Measurements from ENCODE around the gene MUC22. TPM values are rescaled to one million over a fixed set of nuclear protein-coding genes. Genes with fewer than 3 reads are reported as not detected.

MUC22 gene
- total and polyA plus RNA-seq, 4 donors = 0.02 to 0.11 (median 0.05) TPM

DNA sequence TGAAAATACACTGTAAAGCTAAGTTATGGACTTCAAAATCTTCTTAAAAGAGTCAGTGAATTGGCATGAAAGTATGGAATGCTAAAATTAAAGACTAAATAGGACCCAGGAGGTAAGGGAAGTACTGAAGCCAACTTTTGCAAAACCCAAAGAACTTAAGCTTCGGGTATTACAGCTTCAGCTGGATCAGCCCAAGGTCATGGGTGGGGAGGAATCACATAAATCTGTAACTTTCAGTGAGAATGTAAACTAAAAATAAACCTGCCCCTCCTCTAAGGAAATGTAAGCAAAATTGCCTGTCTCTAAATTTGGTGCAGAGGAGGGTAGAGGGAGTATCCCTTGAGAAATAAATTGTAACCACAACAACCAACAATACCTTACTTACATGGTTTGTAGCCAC is 31.1 kb upstream of the MUC22 start:
- WGBS, 2 donors = 55 to 76% methylated on average over 1 of the region's 1 CpG
- DNase-seq = no peak
- H3K27me3 ChIP-seq (ENCODE audit: control insufficient read depth in 3 of 3, insufficient read depth in 3 of 3, low read length in 2 of 3) = peaks cover 0 to 2% (median 0%) of the 10 kb centered on the region in 3 donors
- peaks cover 0 to 11% (median 2%) of the 10 kb centered on the region in 5 donors for H3K4me1 ChIP-seq (ENCODE audit: control insufficient read depth in 5 of 5, insufficient read depth in 5 of 5, low read length in 5 of 5)
- H3K9ac ChIP-seq (ENCODE audit: insufficient read depth in 1 of 2, low read length in 2 of 2) = no peak overlapping the region
- no peak for ATAC-seq (ENCODE audit: insufficient read depth, low FRiP score)
- no peaks in the 10 kb centered on the region for H3K9me3 ChIP-seq (ENCODE audit: control insufficient read depth in 4 of 4, insufficient read depth in 3 of 4, low read length in 3 of 4)
- no peak overlapping the region for H3K4me3 ChIP-seq
- TF ChIP-seq, protein P1, sequence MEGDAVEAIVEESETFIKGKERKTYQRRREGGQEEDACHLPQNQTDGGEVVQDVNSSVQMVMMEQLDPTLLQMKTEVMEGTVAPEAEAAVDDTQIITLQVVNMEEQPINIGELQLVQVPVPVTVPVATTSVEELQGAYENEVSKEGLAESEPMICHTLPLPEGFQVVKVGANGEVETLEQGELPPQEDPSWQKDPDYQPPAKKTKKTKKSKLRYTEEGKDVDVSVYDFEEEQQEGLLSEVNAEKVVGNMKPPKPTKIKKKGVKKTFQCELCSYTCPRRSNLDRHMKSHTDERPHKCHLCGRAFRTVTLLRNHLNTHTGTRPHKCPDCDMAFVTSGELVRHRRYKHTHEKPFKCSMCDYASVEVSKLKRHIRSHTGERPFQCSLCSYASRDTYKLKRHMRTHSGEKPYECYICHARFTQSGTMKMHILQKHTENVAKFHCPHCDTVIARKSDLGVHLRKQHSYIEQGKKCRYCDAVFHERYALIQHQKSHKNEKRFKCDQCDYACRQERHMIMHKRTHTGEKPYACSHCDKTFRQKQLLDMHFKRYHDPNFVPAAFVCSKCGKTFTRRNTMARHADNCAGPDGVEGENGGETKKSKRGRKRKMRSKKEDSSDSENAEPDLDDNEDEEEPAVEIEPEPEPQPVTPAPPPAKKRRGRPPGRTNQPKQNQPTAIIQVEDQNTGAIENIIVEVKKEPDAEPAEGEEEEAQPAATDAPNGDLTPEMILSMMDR (IDR thresholded peaks at IDR 0.05; ENCODE audit: control extremely low read depth, extremely low read depth) = no peak
- no peaks in the 10 kb centered on the region for H3K36me3 ChIP-seq (ENCODE audit: control insufficient read depth in 4 of 4, insufficient read depth in 4 of 4, low read length in 4 of 4)
- H3K27ac ChIP-seq (ENCODE audit: low read depth in 1 of 2, low read length in 1 of 2) = no peak overlapping the region

DNA sequence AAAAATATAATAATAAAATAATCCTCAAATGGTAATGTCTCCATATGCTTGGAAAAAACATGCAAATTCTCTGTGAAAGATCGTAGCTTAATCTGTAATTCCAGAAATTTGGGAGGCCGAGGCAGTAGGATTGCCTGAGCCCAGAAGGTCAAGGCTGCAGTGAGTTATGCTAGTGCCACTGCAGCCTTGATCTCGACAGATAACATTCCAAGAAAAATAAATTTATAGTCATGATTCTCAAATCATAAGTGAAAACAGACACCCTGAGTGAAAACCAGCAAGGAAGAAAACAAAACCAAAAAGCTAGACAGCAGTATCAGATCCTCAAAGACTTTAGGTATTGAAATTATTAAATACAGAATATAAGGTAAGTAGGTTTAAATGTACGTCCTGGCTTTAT is 30.6 kb upstream of the MUC22 start:
- H3K9me3 ChIP-seq (ENCODE audit: control insufficient read depth in 4 of 4, insufficient read depth in 3 of 4, low read length in 3 of 4) = no peaks in the 10 kb centered on the region
- no peak for DNase-seq
- peaks cover 0 to 2% (median 0%) of the 10 kb centered on the region in 3 donors for H3K27me3 ChIP-seq (ENCODE audit: control insufficient read depth in 3 of 3, insufficient read depth in 3 of 3, low read length in 2 of 3)
- H3K9ac ChIP-seq (ENCODE audit: insufficient read depth in 1 of 2, low read length in 2 of 2) = no peak overlapping the region
- TF ChIP-seq, protein P1 (IDR thresholded peaks at IDR 0.05; ENCODE audit: control extremely low read depth, extremely low read depth) = no peak
- no peaks in the 10 kb centered on the region for H3K36me3 ChIP-seq (ENCODE audit: control insufficient read depth in 4 of 4, insufficient read depth in 4 of 4, low read length in 4 of 4)
- H3K27ac ChIP-seq (ENCODE audit: low read depth in 1 of 2, low read length in 1 of 2) = no peak overlapping the region
- WGBS, 2 donors = 81 to 85% methylated on average over 4 of the region's 4 CpGs
- H3K4me1 ChIP-seq (ENCODE audit: control insufficient read depth in 5 of 5, insufficient read depth in 5 of 5, low read length in 5 of 5) = peaks cover 0 to 11% (median 2%) of the 10 kb centered on the region in 5 donors
- ATAC-seq (ENCODE audit: insufficient read depth, low FRiP score) = no peak
- H3K4me3 ChIP-seq = no peak overlapping the region

DNA sequence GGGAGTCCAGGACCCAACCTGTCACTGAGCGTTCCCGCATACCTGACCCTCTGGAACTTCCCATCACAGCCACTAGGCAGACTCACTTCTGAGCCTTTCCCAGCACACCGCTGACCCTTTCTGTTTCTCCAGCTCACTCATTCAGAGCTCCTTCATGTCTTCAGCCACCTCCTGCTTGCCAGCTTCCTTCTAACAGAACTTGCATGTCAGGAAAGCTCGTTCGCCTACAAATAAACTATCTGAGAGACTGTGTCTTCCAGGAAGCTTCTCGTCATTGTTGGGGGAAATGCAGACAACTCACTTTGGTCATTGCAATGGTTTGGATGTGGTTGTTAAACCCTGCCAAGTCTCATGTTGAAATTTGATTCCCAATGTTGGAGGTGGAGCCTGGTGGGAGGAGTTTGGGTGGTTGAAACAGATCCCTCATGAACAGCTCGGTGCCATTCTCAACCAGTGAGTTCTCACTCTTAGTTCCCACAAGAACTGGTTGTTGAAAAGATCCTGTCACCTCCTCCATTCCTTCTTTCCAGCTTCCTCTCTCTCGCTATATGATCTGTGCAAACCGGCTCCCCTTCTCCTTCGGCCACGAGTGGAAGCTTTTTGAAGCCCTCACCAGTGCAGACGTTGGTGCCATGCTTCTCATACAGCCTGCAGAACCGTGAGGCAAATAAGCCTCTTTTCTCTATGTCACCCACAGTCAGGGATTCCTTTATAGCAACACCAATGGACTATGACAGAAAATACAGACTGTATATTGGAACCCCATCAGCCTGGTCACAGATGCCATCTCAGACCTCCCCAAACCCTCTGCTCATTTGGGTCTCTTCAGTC is 28.1 kb upstream of the MUC22 start:
- WGBS, 2 donors = 13 to 29% methylated on average over 13 of the region's 13 CpGs
- peaks cover 0 to 2% (median 0%) of the 10 kb centered on the region in 3 donors for H3K27me3 ChIP-seq (ENCODE audit: control insufficient read depth in 3 of 3, insufficient read depth in 3 of 3, low read length in 2 of 3)
- H3K36me3 ChIP-seq (ENCODE audit: control insufficient read depth in 4 of 4, insufficient read depth in 4 of 4, low read length in 4 of 4) = no peaks in the 10 kb centered on the region
- peak; percentile 65 to 86 (median 81) for DNase-seq
- peak; percentile 80 for ATAC-seq (ENCODE audit: insufficient read depth, low FRiP score)
- TF ChIP-seq, protein P1 (IDR thresholded peaks at IDR 0.05; ENCODE audit: control extremely low read depth, extremely low read depth) = no peak
- no peaks in the 10 kb centered on the region for H3K9me3 ChIP-seq (ENCODE audit: control insufficient read depth in 4 of 4, insufficient read depth in 3 of 4, low read length in 3 of 4)
- H3K27ac ChIP-seq (ENCODE audit: low read depth in 1 of 2, low read length in 1 of 2) = peak overlapping the region in 1 of 2 donors; percentile 52
- no peak overlapping the region for H3K4me3 ChIP-seq
- H3K4me1 ChIP-seq (ENCODE audit: control insufficient read depth in 5 of 5, insufficient read depth in 5 of 5, low read length in 5 of 5) = peaks cover 0 to 11% (median 2%) of the 10 kb centered on the region in 5 donors
- H3K9ac ChIP-seq (ENCODE audit: insufficient read depth in 1 of 2, low read length in 2 of 2) = no peak overlapping the region

All from lung (tissue), 12 donors.